ENCODE data around the gene PRKAG2. TPM values are rescaled to one million over a fixed set of nuclear protein-coding genes. Genes with fewer than 3 reads are reported as not detected.

PRKAG2 gene
- total and polyA plus RNA-seq, 2 experiments from 2014 or later: 17.0 to 19.5 TPM

DNA sequence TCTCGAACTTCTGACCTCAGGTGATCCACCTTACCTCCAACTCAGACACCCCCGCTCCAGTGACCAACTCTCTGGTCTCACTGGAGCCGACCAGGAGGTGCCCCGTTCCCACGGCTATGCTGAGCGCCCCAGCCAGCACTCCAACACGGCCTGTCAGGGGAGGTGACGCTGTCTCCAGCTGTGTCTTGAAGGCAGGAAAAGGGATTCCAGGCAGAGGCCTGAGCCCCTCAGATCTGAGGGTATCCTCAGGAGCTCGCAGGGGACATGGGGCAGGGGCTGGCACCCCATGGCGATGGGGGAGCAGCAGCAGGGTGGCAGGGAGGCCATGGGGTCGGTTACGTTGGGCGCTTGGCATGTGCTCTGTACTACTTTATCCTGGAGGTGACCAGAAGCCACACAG, 262.9 kb downstream of the PRKAG2 start:
- Histone ChIP-seq H3K4me2 (ENCODE audit: unreplicated experiment) (no peak overlapping the region), H2AFZ (no peak overlapping the region), H3K9me2 (ENCODE audit: insufficient read depth) (no peaks in the 10 kb centered on the region), H3F3A (ENCODE audit: insufficient read depth) (no peaks in the 10 kb centered on the region), H3K27ac (no peak overlapping the region), H3K36me3 (ENCODE audit: low read depth) (no peaks in the 10 kb centered on the region), H4K20me1 (ENCODE audit: insufficient read depth) (no peaks in the 10 kb centered on the region), H3K79me2 (ENCODE audit: insufficient read depth) (peaks cover 63% of the 10 kb centered on the region), H3K4me1 (ENCODE audit: insufficient read depth) (no peaks in the 10 kb centered on the region), H3K4me3 (no peak overlapping the region), H3K27me3 (replicated peaks; ENCODE audit: insufficient read depth) (no peaks in the 10 kb centered on the region), H3K9me3 (ENCODE audit: low read depth) (no peaks in the 10 kb centered on the region), H3K9ac (no peak overlapping the region)
- TF ChIP-seq EZH2phosphoT487 (IDR thresholded peaks at IDR 0.05; ENCODE audit: insufficient read depth, low read depth): no peak
- no peak for TF ChIP-seq EZH2 (IDR thresholded peaks at IDR 0.05; ENCODE audit: insufficient read depth, poor library complexity, severe bottlenecking)
- in situ Hi-C loops (cut with MboI): no loop called here
- WGBS, 2 experiments (ENCODE audit: low coverage in 1 of 2, low lambda C conversion rate in 2 of 2, missing lambda C conversion rate in 2 of 2): 95 to 97% methylated on average over 10 to 13 of the region's 13 CpGs
- DNase-seq: no peak

GRCh38 chr7:151611878-151612277, 265.0 kb downstream of the PRKAG2 start:
- Histone ChIP-seq H3K4me1 (ENCODE audit: insufficient read depth) (no peaks in the 10 kb centered on the region), H3K4me3 (no peak overlapping the region), H3K9me2 (ENCODE audit: insufficient read depth) (no peaks in the 10 kb centered on the region), H3F3A (ENCODE audit: insufficient read depth) (no peaks in the 10 kb centered on the region), H3K79me2 (ENCODE audit: insufficient read depth) (peaks cover 70% of the 10 kb centered on the region), H3K27me3 (replicated peaks; ENCODE audit: insufficient read depth) (no peaks in the 10 kb centered on the region), H3K36me3 (ENCODE audit: low read depth) (no peaks in the 10 kb centered on the region), H3K27ac (no peak overlapping the region), H3K9ac (no peak overlapping the region), H3K9me3 (ENCODE audit: low read depth) (no peaks in the 10 kb centered on the region), H4K20me1 (ENCODE audit: insufficient read depth) (no peaks in the 10 kb centered on the region), H2AFZ (no peak overlapping the region), H3K4me2 (ENCODE audit: unreplicated experiment) (no peak overlapping the region)
- in situ Hi-C loops (cut with MboI): no loop called here
- WGBS, 2 experiments (ENCODE audit: low coverage in 1 of 2, low lambda C conversion rate in 2 of 2, missing lambda C conversion rate in 2 of 2): 91 to 94% methylated on average over 10 of the region's 10 CpGs
- no peak for DNase-seq
- TF ChIP-seq EZH2phosphoT487 (IDR thresholded peaks at IDR 0.05; ENCODE audit: insufficient read depth, low read depth): no peak
- TF ChIP-seq EZH2 (IDR thresholded peaks at IDR 0.05; ENCODE audit: insufficient read depth, poor library complexity, severe bottlenecking): no peak

DNA sequence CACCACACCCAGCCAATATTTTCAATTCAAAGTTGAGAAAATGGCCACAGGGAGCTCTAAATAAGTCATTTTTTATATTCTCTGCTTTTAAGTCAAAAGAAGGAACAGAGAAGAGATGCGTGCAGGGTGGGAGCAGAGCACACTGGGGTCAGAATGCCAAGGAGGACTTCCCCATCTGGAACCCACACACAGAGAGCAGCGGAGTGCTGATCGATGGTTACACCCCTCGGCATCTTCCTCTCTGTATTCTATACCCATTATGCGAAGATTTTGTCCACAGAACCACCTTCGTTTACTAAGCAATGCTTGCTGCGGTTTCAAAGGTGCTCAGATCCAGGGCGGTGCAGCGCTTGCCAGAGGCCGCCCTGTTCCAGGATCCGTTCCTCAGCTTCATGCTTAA, 265.9 kb downstream of the PRKAG2 start:
- no peaks in the 10 kb centered on the region for H3F3A ChIP-seq (ENCODE audit: insufficient read depth)
- no peaks in the 10 kb centered on the region for H3K9me3 ChIP-seq (ENCODE audit: low read depth)
- H2AFZ ChIP-seq: no peak overlapping the region
- H3K27ac ChIP-seq: no peak overlapping the region
- no peaks in the 10 kb centered on the region for H4K20me1 ChIP-seq (ENCODE audit: insufficient read depth)
- H3K9me2 ChIP-seq (ENCODE audit: insufficient read depth): no peaks in the 10 kb centered on the region
- in situ Hi-C loops (cut with MboI): no loop called here
- no peaks in the 10 kb centered on the region for H3K4me1 ChIP-seq (ENCODE audit: insufficient read depth)
- H3K4me2 ChIP-seq (ENCODE audit: unreplicated experiment): no peak overlapping the region
- H3K27me3 ChIP-seq (replicated peaks; ENCODE audit: insufficient read depth): no peaks in the 10 kb centered on the region
- no peak overlapping the region for H3K4me3 ChIP-seq
- H3K9ac ChIP-seq: no peak overlapping the region
- no peaks in the 10 kb centered on the region for H3K36me3 ChIP-seq (ENCODE audit: low read depth)
- H3K79me2 ChIP-seq (ENCODE audit: insufficient read depth): peaks cover 70% of the 10 kb centered on the region
- 92 to 93% methylated on average over 11 of the region's 11 CpGs for WGBS, 2 experiments (ENCODE audit: low coverage in 1 of 2, low lambda C conversion rate in 2 of 2, missing lambda C conversion rate in 2 of 2)
- TF ChIP-seq EZH2 (IDR thresholded peaks at IDR 0.05; ENCODE audit: insufficient read depth, poor library complexity, severe bottlenecking): no peak
- TF ChIP-seq EZH2phosphoT487 (IDR thresholded peaks at IDR 0.05; ENCODE audit: insufficient read depth, low read depth): no peak
- no peak for DNase-seq

DNA sequence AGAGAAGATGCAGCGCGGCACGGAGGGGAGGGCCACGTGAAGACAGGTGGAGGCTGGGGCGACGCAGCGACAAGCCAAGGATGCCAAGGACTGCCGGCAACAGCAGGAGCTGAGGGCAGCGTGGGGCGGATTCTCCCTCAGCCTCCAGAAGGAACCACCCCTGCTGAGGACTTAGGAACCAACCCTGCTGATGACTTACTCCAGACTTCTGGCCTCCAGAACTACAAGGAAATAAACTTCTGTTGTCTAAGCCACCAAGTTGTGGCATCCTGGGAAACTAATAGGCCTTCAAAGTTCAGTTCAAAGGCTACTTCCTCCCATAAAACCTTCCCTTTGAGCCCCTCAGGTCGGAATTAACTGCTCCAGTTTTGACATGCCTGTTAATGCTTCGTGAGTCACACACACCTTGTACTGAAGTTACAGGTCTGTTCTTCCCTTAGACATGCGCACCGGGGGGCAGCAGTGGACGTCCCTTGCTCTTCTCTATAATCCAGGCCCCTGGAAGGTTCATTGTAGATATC, 268.8 kb downstream of the PRKAG2 start:
- no peaks in the 10 kb centered on the region for H3K9me2 ChIP-seq (ENCODE audit: insufficient read depth)
- peaks cover 63% of the 10 kb centered on the region for H3K79me2 ChIP-seq (ENCODE audit: insufficient read depth)
- no peak for DNase-seq
- no peak overlapping the region for H3K27ac ChIP-seq
- H3K9me3 ChIP-seq (ENCODE audit: low read depth): no peaks in the 10 kb centered on the region
- H3K4me3 ChIP-seq: no peak overlapping the region
- no peaks in the 10 kb centered on the region for H3F3A ChIP-seq (ENCODE audit: insufficient read depth)
- no peak overlapping the region for H2AFZ ChIP-seq
- no peaks in the 10 kb centered on the region for H3K27me3 ChIP-seq (replicated peaks; ENCODE audit: insufficient read depth)
- in situ Hi-C loops (cut with MboI): no loop called here
- WGBS, 2 experiments (ENCODE audit: low coverage in 1 of 2, low lambda C conversion rate in 2 of 2, missing lambda C conversion rate in 2 of 2): 89 to 91% methylated on average over 15 of the region's 15 CpGs
- H3K9ac ChIP-seq: no peak overlapping the region
- no peaks in the 10 kb centered on the region for H4K20me1 ChIP-seq (ENCODE audit: insufficient read depth)
- H3K4me2 ChIP-seq (ENCODE audit: unreplicated experiment): no peak overlapping the region
- no peaks in the 10 kb centered on the region for H3K36me3 ChIP-seq (ENCODE audit: low read depth)
- no peaks in the 10 kb centered on the region for H3K4me1 ChIP-seq (ENCODE audit: insufficient read depth)
- TF ChIP-seq EZH2phosphoT487 (IDR thresholded peaks at IDR 0.05; ENCODE audit: insufficient read depth, low read depth) (no peak), EZH2 (IDR thresholded peaks at IDR 0.05; ENCODE audit: insufficient read depth, poor library complexity, severe bottlenecking) (no peak)

GRCh38 chr7:151607464-151607867, 269.4 kb downstream of the PRKAG2 start:
- DNase-seq: peak; percentile 45

More at GRCh38 chr7:151607464-151607867, 269.4 kb downstream of the PRKAG2 start:
- peaks cover 57% of the 10 kb centered on the region for H3K79me2 ChIP-seq (ENCODE audit: insufficient read depth)
- H3K4me3 ChIP-seq: no peak overlapping the region
- in situ Hi-C loops (cut with MboI): no loop called here
- no peaks in the 10 kb centered on the region for H4K20me1 ChIP-seq (ENCODE audit: insufficient read depth)
- H3K36me3 ChIP-seq (ENCODE audit: low read depth): no peaks in the 10 kb centered on the region
- TF ChIP-seq EZH2 (IDR thresholded peaks at IDR 0.05; ENCODE audit: insufficient read depth, poor library complexity, severe bottlenecking) (no peak), EZH2phosphoT487 (IDR thresholded peaks at IDR 0.05; ENCODE audit: insufficient read depth, low read depth) (no peak)
- H3K4me2 ChIP-seq (ENCODE audit: unreplicated experiment): no peak overlapping the region
- no peaks in the 10 kb centered on the region for H3K9me3 ChIP-seq (ENCODE audit: low read depth)
- no peaks in the 10 kb centered on the region for H3K27me3 ChIP-seq (replicated peaks; ENCODE audit: insufficient read depth)
- H3K27ac ChIP-seq: no peak overlapping the region
- H3K9ac ChIP-seq: no peak overlapping the region
- no peak overlapping the region for H2AFZ ChIP-seq
- H3F3A ChIP-seq (ENCODE audit: insufficient read depth): no peaks in the 10 kb centered on the region
- H3K4me1 ChIP-seq (ENCODE audit: insufficient read depth): no peaks in the 10 kb centered on the region
- no peaks in the 10 kb centered on the region for H3K9me2 ChIP-seq (ENCODE audit: insufficient read depth)
- 52 to 53% methylated on average over 3 of the region's 3 CpGs for WGBS, 2 experiments (ENCODE audit: low coverage in 1 of 2, low lambda C conversion rate in 2 of 2, missing lambda C conversion rate in 2 of 2)
